DMS79 (cell line): ENCODE results near the gene NKAIN2.
"Not testable (repeated sequence)": the region's sequence is repeated elsewhere in the genome, so short reads cannot be mapped to it uniquely, and the experiment has no call there.

Experiments
- DNase-seq: peaks from one replicate; lab custom pipeline; 2025; lab: John Stamatoyannopoulos, UW

The NKAIN2 gene

GRCh38 chr6:124205921-124206320 is 402.3 kb downstream of the NKAIN2 start:
- no peak for DNase-seq

- no peak for DNase-seq
These were observed 420.1 kb downstream of the NKAIN2 start for GRCh38 chr6:124223611-124224345.

- DNase-seq, result no peak
These were observed 422.7 kb downstream of the NKAIN2 start for GRCh38 chr6:124226396-124226795.

GRCh38 chr6:124233221-124233620 is 429.6 kb downstream of the NKAIN2 start:
- no peak for DNase-seq

GRCh38 chr6:124234801-124235200 is 431.1 kb downstream of the NKAIN2 start:
- no peak for DNase-seq

GRCh38 chr6:124237911-124238310 is 434.2 kb downstream of the NKAIN2 start:
- no peak for DNase-seq

DNA sequence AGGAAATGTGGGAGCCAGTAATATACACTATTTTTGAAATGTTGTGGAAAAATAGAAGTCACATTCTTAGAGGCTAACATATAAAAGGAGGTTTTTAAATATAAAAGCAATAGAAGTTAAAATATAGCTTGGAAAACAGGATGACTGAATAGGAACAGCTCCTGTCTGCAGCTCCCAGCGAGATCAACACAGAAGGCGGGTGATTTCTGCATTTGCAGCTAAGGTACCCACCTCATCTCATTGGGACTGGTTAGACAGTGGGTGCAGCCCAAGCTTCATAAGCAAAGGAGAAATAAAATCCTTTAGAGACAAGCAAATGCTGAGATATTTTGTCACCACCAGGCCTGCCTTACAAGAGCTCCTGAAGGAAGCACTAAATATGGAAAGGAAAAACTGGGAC is 434.7 kb downstream of the NKAIN2 start:
- DNase-seq, result not testable (repeated sequence)

GRCh38 chr6:124254941-124255685 is 451.4 kb downstream of the NKAIN2 start:
- no peak for DNase-seq

- no peak for DNase-seq
These were observed 456.7 kb downstream of the NKAIN2 start for GRCh38 chr6:124260337-124260736.

DNA sequence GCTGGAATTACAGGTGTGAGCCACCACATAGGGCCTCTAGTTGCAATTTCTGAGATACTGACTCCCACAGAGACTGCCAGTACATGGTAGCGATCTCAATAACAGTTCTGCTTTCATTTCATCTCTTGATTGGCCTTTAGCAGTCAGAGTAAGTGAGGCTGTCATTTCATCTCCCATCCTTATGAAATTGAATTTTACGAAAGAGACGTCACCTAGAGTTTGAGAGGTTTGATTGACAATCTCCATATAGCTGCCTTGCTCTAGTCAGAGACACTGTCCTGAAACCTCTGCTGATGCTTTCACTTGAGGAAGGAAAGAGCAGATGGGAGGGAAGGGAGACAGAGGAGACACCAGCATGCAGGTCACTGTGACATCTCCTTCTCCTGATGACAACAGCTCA is 466.1 kb downstream of the NKAIN2 start:
- no peak for DNase-seq

GRCh38 chr6:124273701-124274100 is 470.0 kb downstream of the NKAIN2 start:
- no peak for DNase-seq

- no peak for DNase-seq
These were observed 478.9 kb downstream of the NKAIN2 start for GRCh38 chr6:124282541-124282940.

DNA sequence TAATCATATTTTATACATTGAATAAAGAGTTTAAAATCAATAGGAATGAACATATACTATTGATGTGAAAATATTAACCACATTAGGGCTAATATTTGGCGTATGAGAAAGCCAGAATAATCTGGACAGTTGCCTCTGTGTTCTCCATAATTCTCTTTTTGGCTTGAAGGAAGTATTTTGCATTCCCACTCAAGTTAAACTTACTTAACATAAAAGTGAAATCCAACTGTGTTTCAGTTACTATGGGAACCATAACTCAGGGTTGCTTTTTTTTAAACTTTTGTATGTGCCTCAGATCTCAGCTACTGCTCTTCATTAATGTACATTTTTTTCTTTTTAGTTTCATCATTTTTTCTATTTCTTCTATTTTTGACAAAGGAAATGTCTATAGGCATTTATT is 479.8 kb downstream of the NKAIN2 start:
- DNase-seq, result no peak

DNA sequence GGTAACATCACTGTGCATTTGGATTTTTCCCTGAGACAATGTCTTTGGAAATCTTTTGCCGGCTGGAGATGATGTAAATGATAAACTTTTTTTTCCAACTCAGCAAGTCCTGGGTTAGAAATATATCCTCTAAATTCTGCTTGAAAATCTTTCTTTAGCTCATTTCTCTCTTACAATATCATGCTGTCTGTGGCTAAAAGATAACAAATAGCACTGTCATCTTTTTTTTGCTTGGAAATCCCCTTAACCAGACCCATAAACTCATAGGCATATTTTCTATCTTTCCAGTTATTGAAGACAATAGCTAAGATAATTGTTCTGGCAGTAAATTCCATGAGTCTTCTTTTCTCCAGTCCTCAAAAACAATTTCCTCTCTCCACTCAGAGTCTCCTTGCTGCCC is 481.5 kb downstream of the NKAIN2 start:
- DNase-seq, result no peak

- DNase-seq, result no peak
These were observed 491.0 kb downstream of the NKAIN2 start for GRCh38 chr6:124294574-124295200.

DNA sequence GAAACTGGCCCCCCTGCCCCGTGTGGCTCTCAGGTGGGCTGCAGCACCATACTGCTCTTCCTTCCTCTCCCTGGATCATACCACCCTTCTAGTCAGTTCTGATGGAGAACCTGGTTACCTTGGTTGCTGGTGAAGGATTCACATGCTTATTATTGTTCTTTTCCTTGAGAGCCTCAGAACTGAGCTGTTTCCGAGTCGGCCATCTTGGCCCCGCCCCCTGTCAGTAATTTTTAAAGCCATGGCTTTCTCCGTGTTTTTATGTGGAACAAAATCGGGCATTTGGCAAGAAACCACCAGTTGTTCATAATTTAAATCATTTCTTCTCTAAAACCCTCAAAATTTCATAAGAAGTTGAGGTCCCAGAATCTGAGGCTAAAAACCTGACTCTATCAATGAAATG is 493.8 kb downstream of the NKAIN2 start:
- DNase-seq, result no peak

GRCh38 chr6:124298730-124299129 is 495.1 kb downstream of the NKAIN2 start:
- peak; percentile 5 for DNase-seq

GRCh38 chr6:124300907-124301306 is 497.2 kb downstream of the NKAIN2 start:
- DNase-seq, result not testable (repeated sequence)

GRCh38 chr6:124303971-124304370 is 500.3 kb downstream of the NKAIN2 start:
- DNase-seq, result no peak

DNA sequence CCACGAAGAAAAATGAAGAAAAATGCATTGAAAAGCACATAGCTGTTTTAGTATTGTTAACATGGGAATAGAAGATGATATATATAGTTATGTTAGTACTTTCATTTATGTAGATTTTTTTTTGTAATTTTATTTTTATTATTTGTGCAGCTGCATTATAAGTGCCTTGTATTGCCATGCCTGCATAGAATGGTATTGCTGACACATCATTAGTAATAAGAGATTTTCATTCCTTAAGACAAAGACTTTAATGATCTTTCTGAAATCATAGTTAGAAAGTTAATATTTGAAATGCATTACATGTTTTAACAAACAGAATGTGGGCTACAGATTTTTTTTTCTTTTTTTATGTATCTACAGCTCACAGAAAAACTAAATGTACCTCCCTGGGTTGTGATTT is 506.5 kb downstream of the NKAIN2 start:
- no peak for DNase-seq

DNA sequence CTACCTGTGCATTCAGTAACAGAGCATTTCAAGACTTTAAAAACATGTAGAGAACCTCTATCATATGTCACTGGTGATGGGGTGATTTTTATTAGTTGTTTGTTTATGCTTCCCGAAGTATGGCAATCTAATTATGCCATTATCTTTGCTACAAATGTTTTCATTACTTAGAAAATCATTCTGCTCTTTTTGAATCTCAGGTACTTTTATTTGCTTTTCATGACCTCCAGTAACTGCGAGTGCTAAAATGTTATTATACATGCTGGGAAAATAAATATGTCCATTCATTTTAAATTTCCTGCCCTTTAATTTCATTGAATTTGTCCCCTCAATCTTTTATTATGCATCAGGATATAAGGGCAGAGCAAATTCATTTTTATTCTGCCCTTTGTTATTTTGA is 515.7 kb downstream of the NKAIN2 start:
- DNase-seq, result no peak

GRCh38 chr6:124324237-124324636 is 520.6 kb downstream of the NKAIN2 start:
- no peak for DNase-seq

DNA sequence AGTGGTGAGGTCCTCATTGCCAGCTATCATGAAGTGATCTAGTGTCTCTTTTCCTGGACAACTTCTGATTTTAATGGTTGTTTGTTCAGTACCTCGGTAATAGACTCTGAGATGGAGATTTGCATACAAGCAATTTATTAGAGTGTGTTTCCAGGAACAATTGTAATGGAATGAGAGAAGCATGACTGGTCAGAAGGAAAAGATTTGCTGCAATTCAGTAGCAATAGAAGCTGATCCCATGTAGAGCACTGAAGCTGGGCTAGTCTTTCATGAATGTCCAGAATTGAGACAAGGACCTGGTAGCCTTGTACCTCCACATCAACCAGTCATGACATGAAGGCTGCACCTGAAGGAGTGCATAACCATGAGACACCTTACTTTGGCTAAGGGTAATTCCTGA is 526.5 kb downstream of the NKAIN2 start:
- no peak for DNase-seq
